Neural cell (in vitro differentiated cells): ENCODE results near the gene PEA15. TPM values are rescaled to one million over a fixed set of nuclear protein-coding genes. Genes with fewer than 3 reads are reported as not detected.

Experiments
- H2AFZ ChIP-seq: fragments of 200-600, 300-800 bp; sonication (generic), shearing (Covaris generic); 2 replicates; pipeline ENCODE4 v1.6.0; 2014; ENCODE audit warnings: low read depth, mild to moderate bottlenecking, antibody characterized with exemption, low read length, moderate library complexity
- H3F3A ChIP-seq: fragments of 200-600 bp; shearing (Covaris generic); 2 replicates; pipeline ENCODE4 v1.6.1; 2016; ENCODE audit warnings: mild to moderate bottlenecking, moderate library complexity, mixed read lengths, antibody characterized with exemption, low read length; ENCODE audit not compliant: insufficient read depth, poor library complexity, severe bottlenecking
- H3K27ac ChIP-seq: fragments of 200-600, 300-800 bp; sonication (generic), shearing (Covaris generic); 2 replicates; pipeline ENCODE4 v1.5.1; 2014; ENCODE audit warnings: mild to moderate bottlenecking, low read length, moderate library complexity
- H3K27me3 ChIP-seq: fragments of 300-800, 200-600 bp; sonication (generic), shearing (Covaris generic); 2 replicates; pipeline ENCODE4 v1.6.0; 2014; ENCODE audit warnings: mild to moderate bottlenecking, low read depth, low read length, moderate library complexity; ENCODE audit not compliant: insufficient read depth
- H3K36me3 ChIP-seq: fragments of 300-800, 200-600 bp; sonication (generic), shearing (Covaris generic); 2 replicates; pipeline ENCODE4 v1.5.1; 2014; ENCODE audit warnings: mild to moderate bottlenecking, antibody characterized with exemption, low read length, moderate library complexity; ENCODE audit not compliant: insufficient read depth
- H3K4me2 ChIP-seq: fragments of 300-800, 200-600 bp; sonication (generic), shearing (Covaris generic); 2 replicates; pipeline ENCODE4 v1.6.0; 2014; ENCODE audit warnings: mild to moderate bottlenecking, low read length
- H3K4me3 ChIP-seq: fragments of 300-800, 200-600 bp; sonication (generic), shearing (Covaris generic); 2 replicates; pipeline ENCODE4 v1.5.1; 2014; ENCODE audit warnings: mild to moderate bottlenecking, low read length, moderate library complexity
- H3K79me2 ChIP-seq: fragments of 200-600 bp; shearing (Covaris generic); replicated peaks from 2 replicates; pipeline ENCODE4 v1.6.0; 2014; ENCODE audit warnings: mild to moderate bottlenecking, low read length, moderate library complexity; ENCODE audit not compliant: insufficient read depth
- H3K9ac ChIP-seq: fragments of 300-800, 200-600 bp; sonication (generic), shearing (Covaris generic); 2 replicates; pipeline ENCODE4 v1.6.1; 2016; ENCODE audit warnings: mild to moderate bottlenecking, low read length, mixed read lengths
- H3K9me2 ChIP-seq: fragments of 200-600 bp; shearing (Covaris generic); 2 replicates; pipeline ENCODE4 v1.6.1; 2016; ENCODE audit warnings: mild to moderate bottlenecking, low read length, mixed read lengths; ENCODE audit not compliant: insufficient read depth
- H3K9me3 ChIP-seq: fragments of 200-600, 300-800 bp; sonication (generic), shearing (Covaris generic); 2 replicates; pipeline ENCODE4 v1.6.1; 2016; ENCODE audit warnings: mild to moderate bottlenecking, mixed run types, low read length, moderate library complexity, mixed read lengths
- H4K20me1 ChIP-seq: fragments of 200-600 bp; shearing (Covaris generic); 2 replicates; pipeline ENCODE4 v1.6.1; 2016; ENCODE audit warnings: mild to moderate bottlenecking, mixed run types; ENCODE audit not compliant: insufficient read depth
- CTCF ChIP-seq: fragments of 450-650 bp; IDR thresholded peaks from 2 replicates; pipeline ENCODE4 v1.5.1; 2014; ENCODE audit warnings: antibody characterized with exemption, mild to moderate bottlenecking, moderate library complexity; ENCODE audit not compliant: poor library complexity, severe bottlenecking
- EP300 ChIP-seq: fragments of 450-650 bp; conservative IDR thresholded peaks from 2 replicates; pipeline ENCODE4 v1.6.1; 2014; ENCODE audit warnings: antibody characterized with exemption, mild to moderate bottlenecking, moderate library complexity; ENCODE audit not compliant: poor library complexity, severe bottlenecking
- EZH2 ChIP-seq: fragments of 200-600, 300-800 bp; shearing (Covaris generic), sonication (generic); IDR thresholded peaks from 2 replicates; pipeline ENCODE4 v1.6.1; 2014; ENCODE audit warnings: antibody characterized with exemption, low read length, borderline replicate concordance, mild to moderate bottlenecking; ENCODE audit not compliant: insufficient read depth, poor library complexity, severe bottlenecking
- MXI1 ChIP-seq: fragments of 450-650 bp; conservative IDR thresholded peaks from 2 replicates; pipeline ENCODE4 v1.6.1; 2014; ENCODE audit warnings: antibody characterized with exemption, mild to moderate bottlenecking; ENCODE audit not compliant: poor library complexity, severe bottlenecking
- POLR2AphosphoS5 ChIP-seq: IDR thresholded peaks from 2 replicates; pipeline ENCODE4 v1.6.1; 2012
- RAD21 ChIP-seq: fragments of 450-650 bp; conservative IDR thresholded peaks from 2 replicates; pipeline ENCODE4 v1.6.1; 2014; ENCODE audit warnings: antibody characterized with exemption, mild to moderate bottlenecking, moderate library complexity
- REST ChIP-seq: IDR thresholded peaks from 2 replicates; pipeline ENCODE4 v1.6.1; 2012; ENCODE audit warnings: borderline replicate concordance
- SMC3 ChIP-seq: fragments of 450-650 bp; conservative IDR thresholded peaks from 2 replicates; pipeline ENCODE4 v1.6.1; 2014; ENCODE audit warnings: antibody characterized with exemption, mild to moderate bottlenecking, moderate library complexity; ENCODE audit not compliant: poor library complexity
- TAF1 ChIP-seq: IDR thresholded peaks from 2 replicates; pipeline ENCODE4 v1.6.1; 2012; ENCODE audit warnings: low read depth
- polyA plus RNA-seq: library from polyadenylated mRNA; depleted of rRNA; stranded (reverse); fragments of >200 nt; gene quantifications from 2 replicates; pipeline ENCODE4 v1.2.3, GENCODE V29; 2014

Gene PEA15
- polyA plus RNA-seq, 1 donor from 2014 or later: 46.4 TPM

- Histone ChIP-seq H3K36me3 (no peaks in the 10 kb centered on the region), H3K4me3 (no peak overlapping the region), H3K27me3 (no peaks in the 10 kb centered on the region), H3F3A (no peaks in the 10 kb centered on the region), H3K9ac (no peak overlapping the region), H3K27ac (no peak overlapping the region), H2AFZ (no peak overlapping the region), H3K79me2 (no peaks in the 10 kb centered on the region), H3K4me2 (no peak overlapping the region), H3K9me2 (no peaks in the 10 kb centered on the region), H4K20me1 (no peaks in the 10 kb centered on the region), H3K9me3 (no peaks in the 10 kb centered on the region)
- TF ChIP-seq SMC3: no peak
- TF ChIP-seq EP300: no peak
- TF ChIP-seq CTCF: no peak
- TF ChIP-seq MXI1: no peak
- no peak for TF ChIP-seq TAF1
- TF ChIP-seq REST: no peak
- no peak for TF ChIP-seq RAD21
- no peak for TF ChIP-seq EZH2
- no peak for TF ChIP-seq POLR2AphosphoS5
Measured at GRCh38 chr1:160163615-160164014, 41.6 kb upstream of the PEA15 start.

- no peak overlapping the region for H3K27ac ChIP-seq
- H4K20me1 ChIP-seq: no peaks in the 10 kb centered on the region
- H3K9me3 ChIP-seq: no peaks in the 10 kb centered on the region
- H3K9ac ChIP-seq: no peak overlapping the region
- H3K27me3 ChIP-seq: no peaks in the 10 kb centered on the region
- H3K79me2 ChIP-seq: no peaks in the 10 kb centered on the region
- H3K4me3 ChIP-seq: no peak overlapping the region
- no peak overlapping the region for H2AFZ ChIP-seq
- H3F3A ChIP-seq: no peaks in the 10 kb centered on the region
- H3K4me2 ChIP-seq: no peak overlapping the region
- H3K9me2 ChIP-seq: no peaks in the 10 kb centered on the region
- H3K36me3 ChIP-seq: no peaks in the 10 kb centered on the region
- no peak for TF ChIP-seq SMC3
- no peak for TF ChIP-seq RAD21
- no peak for TF ChIP-seq EP300
- no peak for TF ChIP-seq MXI1
- TF ChIP-seq POLR2AphosphoS5: no peak
- TF ChIP-seq EZH2: no peak
- TF ChIP-seq TAF1: no peak
- no peak for TF ChIP-seq REST
- no peak for TF ChIP-seq CTCF
Measured at GRCh38 chr1:160164121-160164520, 41.1 kb upstream of the PEA15 start.
